Gastrocnemius medialis (tissue), 4 donors: Measurements from ENCODE around the gene SERTAD3. TPM values are rescaled to one million over a fixed set of nuclear protein-coding genes. Genes with fewer than 3 reads are reported as not detected.
A peak's percentile ranks its signal among the peaks of the same experiment; 100 is the strongest.

Experiments used
- ATAC-seq, 2 donors: fragments of 150-250 bp; one replicate each; pipeline ENCODE4 v1.9.1; 2016
- DNase-seq, 2 donors: peaks; one replicate each; pipeline ENCODE4 v3.0.0-alpha.2; 2019
- H3K27ac ChIP-seq, 4 donors: fragments of 200-600 bp; sonication (generic); 1 replicate in 1 of 4; 2 replicates in 3 of 4; pipeline ENCODE4 v1.5.1; 2016 to 2018; ENCODE audit warnings: mild to moderate bottlenecking in 2 of 4, moderate library complexity in 1 of 4
- H3K27me3 ChIP-seq, 3 donors: fragments of 200-600 bp; sonication (generic) in 2 of 3; 1 replicate in 1 of 3; 2 replicates in 2 of 3; pipeline versions ENCODE4 v1.5.1 to v1.6.0; 2016 to 2019; ENCODE audit warnings: mild to moderate bottlenecking in 1 of 3, moderate library complexity in 1 of 3
- H3K36me3 ChIP-seq, 2 donors: fragments of 200-600 bp; sonication (generic) in 1 of 2; one replicate each; pipeline ENCODE4 v1.5.1; 2017 to 2018
- H3K4me1 ChIP-seq, 2 donors: fragments of 200-600 bp; sonication (generic) in 1 of 2; one replicate each; pipeline ENCODE4 v1.5.1; 2016 to 2017; ENCODE audit warnings: mild to moderate bottlenecking in 2 of 2
- H3K4me3 ChIP-seq, 4 donors: fragments of 200-600 bp; sonication (generic) in 3 of 4; 1 replicate in 1 of 4; 2 replicates in 3 of 4; pipeline ENCODE4 v1.5.1; 2016 to 2019; ENCODE audit warnings: mild to moderate bottlenecking in 2 of 4
- H3K9me3 ChIP-seq, 3 donors: fragments of 200-600 bp; sonication (generic) in 2 of 3; 1 replicate in 1 of 3; 2 replicates in 2 of 3; pipeline ENCODE4 v1.5.1; 2016 to 2019
- POLR2A ChIP-seq, 2 donors: fragments of 450-650 bp; IDR thresholded peaks; one replicate each; pipeline ENCODE4 v1.6.1; 2017; ENCODE audit warnings: antibody characterized with exemption in 2 of 2, mild to moderate bottlenecking in 2 of 2, moderate library complexity in 2 of 2
- in situ Hi-C, 4 donors: fragments of 200-750 bp; cut with MboI; loops; one replicate each; pipeline versions ENCODE4 v1.15.0 to v1.8.0; 2017; ENCODE audit warnings: low sequenced_read_pairs in 4 of 4
- intact Hi-C: fragments of 100-400 bp; cut with DNase I; formaldehyde crosslinking; loops from one replicate; pipeline ENCODE4 v1.15.1; 2023; ENCODE audit warnings: low total_unique reads
- total RNA-seq, 4 donors: library from RNA; depleted of rRNA; stranded (reverse); fragments of >200 nt; gene quantifications; one replicate each; pipeline versions ENCODE4 v1.1.0 to v1.2.3, GENCODE V29; 2016
- TF ChIP-seq, protein P1 (sequence below), 5 experiments: fragments of 450-650 bp in 3 of 5; fragments of 200-600 bp in 2 of 5; sonication (generic) in 2 of 5; IDR thresholded peaks in 4 of 5; conservative IDR thresholded peaks in 1 of 5; 1 replicate in 4 of 5; 2 replicates in 1 of 5; pipeline ENCODE4 v1.5.1; 2016 to 2019; ENCODE audit warnings: antibody characterized with exemption in 5 of 5, mild to moderate bottlenecking in 3 of 5, moderate library complexity in 3 of 5

Gene SERTAD3
- total RNA-seq, 4 donors from 2014 or later: 12.7 to 24.4 (median 18.1) TPM

DNA sequence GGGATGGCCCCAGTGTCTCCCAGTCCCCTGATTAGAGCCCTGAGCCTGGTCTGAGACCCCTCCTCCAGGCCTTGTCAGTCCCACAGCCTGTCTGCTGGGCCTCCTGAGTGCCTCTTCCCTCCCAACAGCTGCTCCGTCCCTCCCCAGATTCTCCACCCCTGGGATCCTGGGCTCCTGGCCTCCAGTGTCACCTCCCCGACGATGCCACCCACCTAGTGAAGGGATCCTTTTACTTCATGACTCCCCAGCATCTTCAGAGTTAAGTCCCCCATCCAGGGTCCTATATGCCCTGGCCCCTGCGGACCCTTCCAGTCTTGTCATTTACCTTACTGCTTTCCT is 26.5 kb downstream of the SERTAD3 start:
- intact Hi-C loops: no loop called here
- DNase-seq (no peak), ATAC-seq (no peak)
- peaks cover 0 to 5% of the 10 kb centered on the region in 2 donors for H3K36me3 ChIP-seq
- TF ChIP-seq, protein P1, sequence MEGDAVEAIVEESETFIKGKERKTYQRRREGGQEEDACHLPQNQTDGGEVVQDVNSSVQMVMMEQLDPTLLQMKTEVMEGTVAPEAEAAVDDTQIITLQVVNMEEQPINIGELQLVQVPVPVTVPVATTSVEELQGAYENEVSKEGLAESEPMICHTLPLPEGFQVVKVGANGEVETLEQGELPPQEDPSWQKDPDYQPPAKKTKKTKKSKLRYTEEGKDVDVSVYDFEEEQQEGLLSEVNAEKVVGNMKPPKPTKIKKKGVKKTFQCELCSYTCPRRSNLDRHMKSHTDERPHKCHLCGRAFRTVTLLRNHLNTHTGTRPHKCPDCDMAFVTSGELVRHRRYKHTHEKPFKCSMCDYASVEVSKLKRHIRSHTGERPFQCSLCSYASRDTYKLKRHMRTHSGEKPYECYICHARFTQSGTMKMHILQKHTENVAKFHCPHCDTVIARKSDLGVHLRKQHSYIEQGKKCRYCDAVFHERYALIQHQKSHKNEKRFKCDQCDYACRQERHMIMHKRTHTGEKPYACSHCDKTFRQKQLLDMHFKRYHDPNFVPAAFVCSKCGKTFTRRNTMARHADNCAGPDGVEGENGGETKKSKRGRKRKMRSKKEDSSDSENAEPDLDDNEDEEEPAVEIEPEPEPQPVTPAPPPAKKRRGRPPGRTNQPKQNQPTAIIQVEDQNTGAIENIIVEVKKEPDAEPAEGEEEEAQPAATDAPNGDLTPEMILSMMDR (IDR thresholded peaks at IDR 0.05 in 4 of 5, conservative IDR thresholded peaks at IDR 0.05 in 1 of 5): no peak
- TF ChIP-seq POLR2A (IDR thresholded peaks at IDR 0.05): no peak
- no peak overlapping the region for H3K4me3 ChIP-seq
- no peaks in the 10 kb centered on the region for H3K9me3 ChIP-seq
- peak overlapping the region; percentile 75 to 100 (median 94) for H3K27ac ChIP-seq
- no peaks in the 10 kb centered on the region for H3K27me3 ChIP-seq
- in situ Hi-C loops: loop anchor here in 1 of 4 donors (10.0 kb wide), 1 partner anchor 47 kb away; the partner anchor contains the start of genes BLVRB and SPTBN4
- H3K4me1 ChIP-seq: peaks cover 26 to 34% of the 10 kb centered on the region in 2 donors

DNA sequence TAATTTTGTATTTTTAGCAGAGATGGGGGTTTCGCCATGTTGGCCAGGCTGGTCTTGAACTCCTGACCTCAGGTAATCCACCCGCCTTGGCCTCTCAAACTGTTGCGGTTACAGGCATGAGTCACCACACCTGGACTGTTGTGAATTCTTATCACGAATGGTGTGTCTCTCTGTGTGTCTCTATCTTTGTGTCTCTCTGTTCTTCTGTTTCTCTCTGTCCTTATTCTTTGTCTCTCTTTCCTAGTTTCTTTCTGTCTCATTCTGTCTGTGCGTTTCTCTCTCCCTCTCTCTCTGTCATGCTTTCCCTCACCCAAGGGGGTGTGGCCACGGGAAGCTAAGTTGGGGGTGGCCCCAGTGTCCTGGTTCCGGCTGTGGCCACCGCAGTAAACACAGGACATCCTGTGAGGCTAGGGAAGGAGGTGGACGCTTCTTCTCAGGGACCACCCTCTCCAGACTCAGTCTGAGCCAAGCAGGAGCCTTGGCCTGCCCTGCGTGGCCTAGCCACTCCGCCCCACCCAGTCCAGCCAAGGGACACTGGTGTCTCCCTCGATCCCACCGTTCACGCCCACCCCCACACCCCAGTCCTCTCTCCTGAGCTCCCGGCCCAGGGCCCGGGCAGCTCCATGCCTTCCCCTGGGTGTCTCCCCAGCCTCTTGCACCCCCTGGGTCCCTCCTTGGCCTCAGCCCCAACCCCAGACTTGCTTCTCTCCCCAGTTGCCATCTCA is 27.1 kb downstream of the SERTAD3 start:
- intact Hi-C loops: no loop called here
- peak in 1 of 2 donors; percentile 56 for DNase-seq
- Histone ChIP-seq H3K4me3 (no peak overlapping the region), H3K4me1 (peaks cover 28 to 33% of the 10 kb centered on the region in 2 donors), H3K27me3 (no peaks in the 10 kb centered on the region), H3K36me3 (no peaks in the 10 kb centered on the region), H3K27ac (peak overlapping the region; percentile 75 to 100 (median 94)), H3K9me3 (no peaks in the 10 kb centered on the region)
- peak in 1 of 2 donors; percentile 17 for ATAC-seq
- TF ChIP-seq, protein P1 (IDR thresholded peaks at IDR 0.05 in 4 of 5, conservative IDR thresholded peaks at IDR 0.05 in 1 of 5): no peak
- TF ChIP-seq POLR2A (IDR thresholded peaks at IDR 0.05): peak; percentile 35 to 61
- in situ Hi-C loops: loop anchor here in 1 of 4 donors (10.0 kb wide), 1 partner anchor 48 kb away; the partner anchor contains the start of genes BLVRB and SPTBN4

DNA sequence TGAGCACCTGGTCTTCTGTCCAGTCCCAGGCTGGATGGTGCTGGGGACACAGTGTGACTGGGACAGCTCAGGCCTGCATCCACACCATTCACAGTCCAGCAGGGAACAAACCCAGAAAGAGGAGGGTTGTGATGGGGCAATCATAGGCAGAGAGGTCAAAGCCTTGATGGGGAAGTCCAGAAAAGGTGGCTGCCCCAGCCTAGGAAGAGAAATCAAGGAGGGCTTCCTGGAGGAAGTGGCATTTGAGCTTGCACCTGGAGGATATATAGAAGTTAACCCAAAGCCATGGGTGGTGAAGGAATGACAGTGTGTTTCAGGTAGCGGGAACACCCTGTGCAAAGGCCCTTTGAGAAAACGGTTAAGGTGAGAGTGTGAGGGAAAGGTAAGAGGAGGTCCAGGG is 28.4 kb downstream of the SERTAD3 start:
- DNase-seq (no peak), ATAC-seq (no peak)
- H3K4me3 ChIP-seq: no peak overlapping the region
- peak overlapping the region; percentile 75 to 100 (median 94) for H3K27ac ChIP-seq
- intact Hi-C loops: no loop called here
- H3K36me3 ChIP-seq: no peaks in the 10 kb centered on the region
- in situ Hi-C loops: loop anchor here in 1 of 4 donors (10.0 kb wide), 1 partner anchor 49 kb away; the partner anchor contains the start of genes BLVRB and SPTBN4
- no peaks in the 10 kb centered on the region for H3K9me3 ChIP-seq
- H3K27me3 ChIP-seq: no peaks in the 10 kb centered on the region
- H3K4me1 ChIP-seq: peaks cover 32 to 37% of the 10 kb centered on the region in 2 donors
- TF ChIP-seq, protein P1 (IDR thresholded peaks at IDR 0.05 in 4 of 5, conservative IDR thresholded peaks at IDR 0.05 in 1 of 5): no peak
- no peak for TF ChIP-seq POLR2A (IDR thresholded peaks at IDR 0.05)

DNA sequence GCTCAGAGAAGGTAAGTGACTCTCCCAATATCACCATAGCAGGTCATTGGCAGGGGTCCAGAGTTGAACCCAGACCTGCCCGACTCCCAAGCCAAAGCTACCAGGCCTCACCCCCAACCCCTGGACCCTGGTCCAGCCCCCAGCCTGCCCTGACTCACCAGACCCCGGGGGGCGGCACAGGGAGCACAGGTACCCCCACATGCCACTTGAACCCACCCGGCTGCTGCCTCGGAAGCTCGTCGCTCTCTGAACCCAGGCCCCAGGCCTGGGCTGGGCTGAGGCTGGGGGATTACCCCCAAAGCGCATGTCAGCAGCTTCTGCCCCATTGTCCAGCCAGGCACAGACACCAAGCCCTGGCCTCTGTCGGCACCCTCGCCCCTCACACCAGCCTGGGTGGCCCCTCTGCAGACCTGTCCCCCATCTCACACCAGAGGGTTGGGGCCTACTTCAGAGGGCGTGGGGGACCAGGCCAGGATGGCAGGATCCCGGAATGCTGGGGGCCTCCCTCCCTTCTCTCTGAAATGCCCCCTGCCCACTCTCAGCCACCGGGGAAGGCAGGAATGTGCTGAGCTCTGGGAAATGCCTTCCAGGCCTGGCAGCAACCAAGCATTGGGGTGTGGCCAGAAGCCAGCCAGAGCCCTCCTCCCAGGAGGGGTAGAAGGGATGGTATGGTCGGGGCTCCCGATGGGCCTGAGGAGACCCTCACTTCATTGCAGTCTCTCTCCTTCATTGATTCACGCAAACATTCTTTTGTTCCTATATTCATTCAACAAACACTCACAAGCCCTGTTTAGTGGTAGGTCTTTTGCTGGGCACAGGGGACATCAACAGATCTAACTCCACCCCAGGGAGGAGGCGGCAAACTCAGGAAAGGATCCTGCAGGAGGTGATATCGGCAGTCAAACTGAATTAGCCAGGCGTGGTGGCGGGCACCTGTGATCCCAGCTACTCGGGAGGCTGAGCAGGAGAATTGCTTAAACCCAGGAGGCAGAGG is 29.3 kb downstream of the SERTAD3 start:
- TF ChIP-seq, protein P1 (IDR thresholded peaks at IDR 0.05 in 4 of 5, conservative IDR thresholded peaks at IDR 0.05 in 1 of 5): no peak
- no peak for TF ChIP-seq POLR2A (IDR thresholded peaks at IDR 0.05)
- Histone ChIP-seq H3K36me3 (no peaks in the 10 kb centered on the region), H3K9me3 (no peaks in the 10 kb centered on the region), H3K4me3 (no peak overlapping the region), H3K4me1 (peaks cover 33 to 36% of the 10 kb centered on the region in 2 donors), H3K27ac (peak overlapping the region; percentile 47 to 100 (median 94)), H3K27me3 (no peaks in the 10 kb centered on the region)
- intact Hi-C loops: no loop called here
- DNase-seq: no peak
- ATAC-seq: no peak
- in situ Hi-C loops: loop anchor here in 1 of 4 donors (10.0 kb wide), 1 partner anchor 50 kb away; the partner anchor contains the start of genes BLVRB and SPTBN4
